ENCODE data around the gene EXOSC3. TPM values are rescaled to one million over a fixed set of nuclear protein-coding genes. Genes with fewer than 3 reads are reported as not detected.

EXOSC3 gene
- total RNA-seq, 4 donors from 2014 or later: 24.8 to 47.3 (median 39.5) TPM

GRCh38 chr9:37792122-37792521, 7.3 kb upstream of the EXOSC3 start:
- DNase-seq (ENCODE audit: low spot score): no peak

DNA sequence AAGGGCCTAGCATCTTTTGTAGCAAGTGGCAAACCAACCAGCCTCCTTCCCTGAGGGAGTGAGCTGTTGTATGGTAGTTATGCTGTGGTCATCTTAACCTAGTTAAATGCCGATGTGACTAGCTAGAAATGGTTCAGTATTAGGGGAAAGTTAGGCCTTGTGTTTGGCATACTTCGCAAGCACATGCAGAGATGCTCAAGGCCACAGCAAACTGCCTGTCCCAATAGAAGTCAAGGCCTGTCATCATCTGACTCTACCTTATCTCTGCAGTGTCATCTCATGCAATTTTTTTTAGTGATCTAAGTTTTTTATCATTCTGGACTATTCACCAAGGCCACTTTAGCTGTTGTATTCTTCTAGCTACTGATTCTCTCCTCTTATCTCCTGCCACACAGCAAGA, 5.2 kb upstream of the EXOSC3 start:
- DNase-seq (ENCODE audit: low spot score) (no peak), ATAC-seq (ENCODE audit: low FRiP score) (no peak)
- no peak for TF ChIP-seq CTCF (IDR thresholded peaks at IDR 0.05)

More at GRCh38 chr9:37792122-37792521, 7.3 kb upstream of the EXOSC3 start:
- no peak for ATAC-seq (ENCODE audit: low FRiP score)
- TF ChIP-seq CTCF (IDR thresholded peaks at IDR 0.05): no peak

DNA sequence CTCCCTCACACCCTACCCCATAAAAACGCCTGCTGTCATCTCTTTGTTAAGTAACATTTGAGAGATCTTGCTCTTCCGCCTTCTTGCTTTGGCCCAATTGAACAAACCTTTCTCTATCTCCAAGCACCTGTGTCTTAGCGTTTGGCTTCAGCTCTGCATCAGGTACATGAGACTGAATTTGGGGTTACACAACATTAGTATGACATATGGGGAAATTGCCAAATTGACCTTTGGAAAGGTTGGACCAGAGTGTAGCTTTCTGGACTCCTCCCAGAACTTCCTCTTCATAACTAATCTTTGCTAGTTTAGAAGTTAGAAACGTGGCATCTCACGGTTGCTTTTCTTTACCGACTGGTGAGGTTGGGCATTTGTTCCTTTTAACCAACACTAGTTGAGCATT, 3.5 kb upstream of the EXOSC3 start:
- ATAC-seq (ENCODE audit: low FRiP score) (no peak), DNase-seq (ENCODE audit: low spot score) (no peak)
- TF ChIP-seq CTCF (IDR thresholded peaks at IDR 0.05): no peak

GRCh38 chr9:37787059-37787458, 2.2 kb upstream of the EXOSC3 start:
- ATAC-seq (ENCODE audit: low FRiP score): no peak
- DNase-seq (ENCODE audit: low spot score): no peak
- TF ChIP-seq CTCF (IDR thresholded peaks at IDR 0.05): no peak

DNA sequence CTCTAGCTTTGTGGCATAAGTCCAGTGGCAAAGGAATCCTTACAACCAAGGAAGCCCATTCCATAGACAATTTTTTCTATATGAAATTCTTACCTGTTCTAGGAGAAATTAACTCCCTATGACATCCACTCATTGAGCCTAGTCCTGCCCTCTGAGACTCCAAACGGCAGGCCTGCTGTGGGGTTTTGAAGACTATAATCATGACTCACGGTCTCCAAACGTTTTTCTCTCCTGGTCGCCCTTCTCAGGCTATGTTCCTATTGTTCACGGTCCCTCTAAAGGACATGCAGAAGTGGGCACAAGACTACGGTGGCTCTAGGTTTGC, 611 bp downstream of the EXOSC3 start:
- no peak for TF ChIP-seq CTCF (IDR thresholded peaks at IDR 0.05)
- ATAC-seq (ENCODE audit: low FRiP score): no peak
- DNase-seq (ENCODE audit: low spot score): no peak

GRCh38 chr9:37778534-37778933, 6.3 kb downstream of the EXOSC3 start:
- DNase-seq (ENCODE audit: low spot score): no peak
- no peak for TF ChIP-seq CTCF (IDR thresholded peaks at IDR 0.05)
- no peak for ATAC-seq (ENCODE audit: low FRiP score)

GRCh38 chr9:37776328-37776727, 8.5 kb downstream of the EXOSC3 start:
- DNase-seq (ENCODE audit: low spot score): no peak
- ATAC-seq (ENCODE audit: low FRiP score): no peak
- TF ChIP-seq CTCF (IDR thresholded peaks at IDR 0.05): no peak

Data from omental fat pad (tissue), 4 donors.